HepG2 (cell line): ENCODE measurements around the gene PLRG1. TPM values are rescaled to one million over a fixed set of nuclear protein-coding genes. Genes with fewer than 3 reads are reported as not detected.

Experiments
- ATAC-seq: fragments of 200-7000 bp; cut with Tn5 transposase; 3 replicates; pipeline ENCODE4 v1.9.1; 2020; ENCODE audit warnings: mild to moderate bottlenecking, moderate library complexity
- BruUV-seq: library from RNA; stranded (reverse); fragments of 400-500 nt; replicated peaks from 2 replicates; lab custom pipeline; 2021; lab: Mats Ljungman, UMichigan
- CTCF ChIA-PET: fragments of 300-600 bp; formaldehyde crosslinking; extraction: SDS; loops from one replicate; lab custom pipeline; 2021; ENCODE audit warnings: low total read pairs, inconsistent platforms, low intra/inter-chr PET ratio; lab: Yijun Ruan, JAX
- POLR2A ChIA-PET: fragments of 350-600 bp; sonication (Branson Sonifier 250); formaldehyde crosslinking; loops from one replicate; lab custom pipeline; 2020; ENCODE audit warnings: antibody characterized with exemption, inconsistent platforms; lab: Yijun Ruan, JAX
- DNase-seq: peaks from one replicate; pipeline ENCODE4 v3.0.0-alpha.2; 2015; ENCODE audit warnings: low spot score
- FAIRE-seq: peaks from 3 replicates; lab custom pipeline; 2011; peaks lifted over from hg19 to GRCh38; lab: Jason Lieb, UNC
- H2AFZ ChIP-seq: one replicate; pipeline ENCODE4 v1.6.1; 2011; ENCODE audit warnings: low read length, inconsistent platforms
- H3K27ac ChIP-seq: fragments of 300-600 bp; 3 replicates; pipeline ENCODE4 v1.8.0; 2011; ENCODE audit warnings: mixed run types, mild to moderate bottlenecking, mixed read lengths, low read length, inconsistent platforms; ENCODE audit not compliant: insufficient read depth; ENCODE audit errors: extremely low read length
- H3K27me3 ChIP-seq, 2 experiments: fragments of 200-600 bp in 1 of 2; 2 replicates in 1 of 2; 3 replicates in 1 of 2; pipeline versions ENCODE4 v1.6.0 to v1.8.0; 2011; ENCODE audit warnings: low read length in 2 of 2, mild to moderate bottlenecking in 2 of 2, moderate library complexity in 2 of 2, inconsistent platforms in 1 of 2; ENCODE audit not compliant: insufficient read depth in 2 of 2, control insufficient read depth in 1 of 2
- H3K36me3 ChIP-seq, 2 experiments: fragments of 200-600 bp in 1 of 2; replicated peaks in 1 of 2; 2 replicates in 1 of 2; 3 replicates in 1 of 2; pipeline versions ENCODE4 v1.5.1 to v1.8.0; 2011; ENCODE audit warnings: low read length in 2 of 2, inconsistent platforms in 1 of 2; ENCODE audit not compliant: insufficient read depth in 2 of 2, control insufficient read depth in 1 of 2
- H3K4me1 ChIP-seq: 2 replicates; pipeline ENCODE4 v1.5.1; 2012; ENCODE audit warnings: low read length, inconsistent platforms; ENCODE audit not compliant: insufficient read depth
- H3K4me2 ChIP-seq: 2 replicates; pipeline ENCODE4 v1.6.0; 2011; ENCODE audit warnings: low read depth, low read length, inconsistent platforms
- H3K4me3 ChIP-seq, 3 experiments: fragments of 200-600 bp in 1 of 3; sonication (generic), shearing (Covaris generic) in 1 of 3; replicated peaks in 1 of 3; 2 replicates each; pipeline ENCODE4 v1.5.1; 2011 to 2016; ENCODE audit warnings: low read length in 3 of 3, inconsistent platforms in 2 of 3, low read depth in 2 of 3, mild to moderate bottlenecking in 2 of 3, control low read depth in 1 of 3, mixed read lengths in 1 of 3; ENCODE audit not compliant: insufficient read depth in 1 of 3
- H3K79me2 ChIP-seq: one replicate; pipeline ENCODE4 v1.6.1; 2011; ENCODE audit warnings: low read length, inconsistent platforms; ENCODE audit not compliant: insufficient read depth
- H3K9ac ChIP-seq: 2 replicates; pipeline ENCODE4 v1.6.0; 2011; ENCODE audit warnings: mild to moderate bottlenecking, low read depth, low read length, inconsistent platforms; ENCODE audit not compliant: insufficient read depth
- H3K9me3 ChIP-seq: 2 replicates; pipeline ENCODE4 v1.5.1; 2012; ENCODE audit warnings: mild to moderate bottlenecking, low read length
- H4K20me1 ChIP-seq: 2 replicates; pipeline ENCODE4 v1.6.0; 2011; ENCODE audit warnings: inconsistent platforms, mild to moderate bottlenecking, low read length, moderate library complexity; ENCODE audit not compliant: insufficient read depth
- ASH2L ChIP-seq: fragments of 300-600, 200-600 bp; sonication (generic); IDR thresholded peaks from 2 replicates; pipeline ENCODE4 v1.7.0; 2017; ENCODE audit warnings: low read depth, mild to moderate bottlenecking, moderate library complexity, mixed read lengths, low read length; ENCODE audit not compliant: insufficient read length
- CHCHD3 ChIP-seq: sonication (generic); formaldehyde crosslinking; IDR thresholded peaks from 2 replicates; pipeline ENCODE4 v1.8.0; 2022; ENCODE audit warnings: mild to moderate bottlenecking, missing genetic modification reagents, moderate library complexity
- HNF1A ChIP-seq, 2 experiments: sonication (generic) in 1 of 2; formaldehyde crosslinking in 1 of 2; IDR thresholded peaks; 2 replicates each; pipeline versions ENCODE4 v1.4.0 to v1.6.1; 2016 to 2020; ENCODE audit warnings: borderline replicate concordance in 1 of 2, low read depth in 1 of 2, mild to moderate bottlenecking in 1 of 2, missing genetic modification reagents in 1 of 2
- MNT ChIP-seq: fragments of 450-650 bp; IDR thresholded peaks from 2 replicates; pipeline ENCODE4 v1.6.1; 2016
- SNAPC4 ChIP-seq: sonication (generic); formaldehyde crosslinking; IDR thresholded peaks from 2 replicates; pipeline ENCODE4 v1.4.0; 2020; ENCODE audit warnings: mild to moderate bottlenecking, missing genetic modification reagents
- TFAP4 ChIP-seq: sonication (generic); IDR thresholded peaks from 2 replicates; pipeline ENCODE4 v1.6.1; 2016; ENCODE audit warnings: low read depth, borderline replicate concordance
- ZNF597 ChIP-seq: sonication (generic); formaldehyde crosslinking; IDR thresholded peaks from 2 replicates; pipeline ENCODE4 v1.5.0; 2020; ENCODE audit warnings: missing genetic modification reagents
- WGBS: methylation state at CpG from one replicate; pipeline ENCODE4 v1.1.6; 2017; ENCODE audit warnings: low lambda C conversion rate; 5-methylcytosine and 5-hydroxymethylcytosine counted together
- in situ Hi-C: cut with HindIII; loops from 2 replicates; pipeline ENCODE4 v1.10.0; 2017; ENCODE audit warnings: low pct_unique_long_range_greater_than_20kb; ENCODE audit not compliant: extremely low pct_ligation_motif_present
- intact Hi-C: fragments of 100-400 bp; cut with micrococcal nuclease; formaldehyde crosslinking; loops from one replicate; pipeline ENCODE4 v1.10.0; 2022; ENCODE audit not compliant: unreplicated experiment
- polyA plus RNA-seq, 8 experiments: library from polyadenylated mRNA; depleted of rRNA in 3 of 8; stranded (reverse) in 7 of 8; unstranded in 1 of 8; fragments of >200 nt; fragmentation: Illumina TruSeq in 4 of 8; extraction: Trizol in 4 of 8; gene quantifications; 2 replicates each; pipeline versions ENCODE4 v1.2.1 to v1.2.3, GENCODE V29; 2011 to 2016; ENCODE audit warnings: low read depth in 4 of 8, missing spikeins in 1 of 8, mixed read lengths in 1 of 8; ENCODE audit not compliant: insufficient read depth in 1 of 8
- total RNA-seq, 5 experiments: library from RNA; depleted of rRNA; stranded (reverse); fragments of >200 nt; fragmentation: Illumina TruSeq; extraction: Trizol; gene quantifications; 2 replicates each; pipeline ENCODE4 v1.2.3, GENCODE V29; 2016; ENCODE audit warnings: low read depth in 1 of 5

Gene PLRG1
- total and polyA plus RNA-seq, 2 of the 13 experiments (the other 11 are each of a cell fraction or from before 2014, with no cell fraction given): 77.3 to 110 TPM

GRCh38 chr4:154485127-154485773 is 65.0 kb downstream of the PLRG1 start:
- in situ Hi-C loops: no loop called here
- ATAC-seq (no peak), FAIRE-seq (no peak), DNase-seq (no peak)
- ChIA-PET POLR2A (no interaction called here), CTCF (no interaction called here)
- intact Hi-C loops: no loop called here
- H3K4me3 ChIP-seq: no peak overlapping the region
- no peaks in the 10 kb centered on the region for H3K79me2 ChIP-seq
- BruUV-seq: no TSS peak
- H2AFZ ChIP-seq: no peak overlapping the region
- H4K20me1 ChIP-seq: no peaks in the 10 kb centered on the region
- WGBS: 3% methylated on average over 4 of the region's 4 CpGs
- no peaks in the 10 kb centered on the region for H3K9me3 ChIP-seq
- no peak overlapping the region for H3K9ac ChIP-seq
- H3K4me2 ChIP-seq: no peak overlapping the region
- H3K27me3 ChIP-seq: no peaks in the 10 kb centered on the region
- H3K36me3 ChIP-seq: no peaks in the 10 kb centered on the region
- H3K4me1 ChIP-seq: peaks cover 1% of the 10 kb centered on the region; the same call in 1 of the 2 replicates
- no peak overlapping the region for H3K27ac ChIP-seq
- TF ChIP-seq ASH2L (no peak), SNAPC4 (CRISPR knock-in tag) (no peak), HNF1A (IDR thresholded peaks at IDR 0.05; ENCODE audit: low read depth) (no peak), HNF1A (CRISPR knock-in tag; IDR thresholded peaks at IDR 0.05; ENCODE audit: borderline replicate concordance) (no peak), ZNF597 (no peak), CHCHD3 (CRISPR knock-in tag) (no peak), MNT (no peak), TFAP4 (no peak)
